OCI-M1 (cell line): ENCODE results near the gene IMP3.

Source experiments
- DNase-seq: peaks from one replicate; lab custom pipeline; 2025; lab: John Stamatoyannopoulos, UW

IMP3 gene

DNA sequence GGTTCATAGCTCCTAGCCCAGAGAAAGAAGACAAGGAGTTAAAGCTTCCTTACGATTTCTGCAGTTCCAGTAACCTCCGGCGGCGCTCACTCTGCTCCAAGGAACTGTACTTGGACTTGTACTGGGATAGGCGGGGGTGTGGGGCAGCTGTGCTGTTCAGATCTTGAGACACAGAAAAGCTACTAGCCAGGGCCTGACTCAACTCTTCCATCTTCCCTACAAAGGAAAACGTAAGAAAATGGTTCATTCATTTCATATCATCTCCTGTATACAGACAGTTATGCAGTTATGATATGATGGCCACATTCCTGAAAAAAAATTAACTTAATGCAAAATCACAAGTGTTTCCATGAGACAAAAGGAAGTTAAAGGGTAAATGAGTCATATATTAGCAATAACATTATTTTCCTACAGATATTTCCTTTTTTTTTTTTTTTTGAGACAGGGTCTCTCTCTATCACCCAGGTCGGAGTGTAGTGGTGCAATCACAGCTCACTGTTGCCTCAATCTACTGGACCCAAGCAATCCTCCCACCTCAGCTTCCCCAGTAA lies 19.1 kb downstream of the IMP3 start:
- DNase-seq, result no peak

DNA sequence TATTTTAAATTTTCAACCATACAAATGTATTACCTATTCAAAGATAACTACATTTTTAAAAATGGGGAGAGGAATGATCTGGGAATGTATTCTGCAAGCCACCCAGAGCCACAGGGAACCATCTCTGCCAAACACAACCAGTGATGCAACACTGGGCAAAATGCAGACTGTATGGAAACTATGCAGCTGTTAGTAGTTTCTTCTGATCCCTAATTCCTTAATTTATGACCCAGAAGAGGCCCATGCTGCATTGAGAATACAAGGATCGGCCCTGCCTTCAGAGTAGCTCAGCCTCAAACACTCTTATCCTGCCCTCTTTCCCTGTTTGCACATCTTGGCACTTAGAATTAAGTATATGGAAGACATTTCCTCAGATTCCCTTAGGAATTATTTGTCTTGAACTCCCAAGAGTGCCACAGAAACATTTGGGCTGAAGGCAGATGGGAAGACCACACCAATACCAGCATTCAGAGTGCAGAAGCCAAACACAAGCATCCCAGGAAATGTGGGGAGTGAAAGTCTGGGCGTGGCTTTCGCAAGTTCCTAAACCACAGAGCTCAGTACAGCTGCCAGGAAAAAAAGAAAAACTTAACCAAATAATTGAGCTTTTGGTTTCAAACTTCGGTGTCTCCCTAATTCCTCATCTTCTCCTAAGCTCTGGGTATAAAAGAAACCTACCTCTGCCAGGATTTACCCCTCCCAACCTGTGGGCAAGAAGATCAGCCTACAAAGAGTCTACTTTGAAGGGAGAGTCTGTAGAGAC lies 19.8 kb downstream of the IMP3 start:
- DNase-seq, result no peak

DNA sequence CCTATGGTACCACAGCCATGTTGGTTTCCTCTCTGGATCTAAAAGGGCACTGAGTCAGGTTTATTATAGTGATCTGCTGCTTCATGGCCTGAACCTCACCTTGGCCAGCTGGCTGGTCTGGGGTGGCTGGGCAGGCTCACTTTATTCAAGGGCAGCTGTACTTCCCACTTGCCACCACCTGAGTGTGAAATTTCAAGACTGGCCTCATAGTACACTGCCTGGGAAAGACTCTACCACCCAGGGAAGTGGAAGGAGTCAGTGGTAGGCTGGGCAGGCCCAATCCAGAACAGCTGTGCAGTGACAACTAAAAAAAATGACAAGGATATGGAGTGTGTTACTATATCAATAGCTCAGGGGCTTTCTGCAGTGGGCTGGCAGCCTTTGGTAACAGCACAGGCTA lies 23.3 kb downstream of the IMP3 start:
- no peak for DNase-seq

DNA sequence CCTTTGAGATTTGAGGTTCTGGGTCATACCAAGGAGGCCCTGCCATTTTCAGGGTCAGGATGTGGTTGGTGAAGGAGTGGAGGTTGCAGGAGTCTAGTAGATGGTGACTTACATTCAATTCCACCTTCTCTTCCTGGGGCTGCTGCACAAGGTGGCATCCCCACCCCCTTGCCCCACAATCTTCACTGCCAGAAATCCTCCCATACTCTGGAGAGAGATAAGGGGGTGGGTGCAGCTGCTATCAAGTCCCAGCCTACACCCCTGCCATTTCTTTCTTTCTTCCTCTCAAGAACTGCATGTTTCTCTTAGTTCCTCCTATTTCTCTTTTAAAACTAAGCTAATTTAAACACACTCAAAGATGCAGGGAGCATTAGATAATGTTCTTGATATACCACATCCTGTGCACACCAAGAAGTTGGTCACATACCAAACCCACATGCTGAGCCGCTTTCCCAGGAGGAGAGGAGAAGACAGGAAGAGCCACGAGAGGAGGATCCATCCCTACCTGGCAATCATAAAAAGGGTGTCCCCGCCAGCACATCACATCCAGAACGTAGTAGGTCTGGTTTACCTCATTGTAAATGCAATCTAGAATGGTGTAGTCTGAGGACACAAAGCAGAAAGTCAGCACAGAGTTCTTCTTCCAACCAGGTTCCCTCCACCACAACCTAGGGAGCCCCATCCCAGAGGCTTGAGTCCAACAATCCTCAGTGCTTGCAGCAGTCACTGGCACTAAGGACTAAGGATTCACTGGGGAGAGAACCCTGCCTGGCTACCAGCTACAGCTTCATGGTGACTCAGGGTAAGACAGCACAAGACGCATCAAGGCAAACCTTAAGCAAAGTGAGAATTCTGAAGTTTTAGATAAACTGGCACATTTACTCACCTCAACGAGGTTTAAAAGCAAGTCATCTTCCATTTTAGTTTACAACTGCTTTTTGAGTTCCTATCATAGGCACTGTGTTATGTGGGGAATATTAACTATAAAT lies 33.0 kb downstream of the IMP3 start:
- peak; percentile 82 for DNase-seq

DNA sequence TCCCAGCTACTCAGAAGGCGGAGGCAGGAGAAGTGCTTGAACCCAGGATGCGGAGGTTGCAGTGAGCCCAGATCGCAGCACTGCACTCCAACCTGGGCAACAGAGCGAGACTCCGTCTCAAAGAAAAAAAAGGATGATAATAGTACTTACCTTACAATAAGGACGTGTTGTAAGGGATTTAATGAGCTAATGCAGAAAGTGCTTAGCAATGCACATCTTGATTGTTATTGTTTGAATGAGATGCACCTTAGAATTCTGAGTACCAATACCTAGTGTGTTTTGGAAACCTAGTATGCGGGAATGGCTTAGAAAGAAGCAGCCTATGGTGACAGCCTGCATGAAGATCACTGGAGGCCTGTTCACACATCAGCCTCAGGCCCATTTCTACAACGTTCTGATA lies 34.0 kb downstream of the IMP3 start:
- DNase-seq, result no peak

DNA sequence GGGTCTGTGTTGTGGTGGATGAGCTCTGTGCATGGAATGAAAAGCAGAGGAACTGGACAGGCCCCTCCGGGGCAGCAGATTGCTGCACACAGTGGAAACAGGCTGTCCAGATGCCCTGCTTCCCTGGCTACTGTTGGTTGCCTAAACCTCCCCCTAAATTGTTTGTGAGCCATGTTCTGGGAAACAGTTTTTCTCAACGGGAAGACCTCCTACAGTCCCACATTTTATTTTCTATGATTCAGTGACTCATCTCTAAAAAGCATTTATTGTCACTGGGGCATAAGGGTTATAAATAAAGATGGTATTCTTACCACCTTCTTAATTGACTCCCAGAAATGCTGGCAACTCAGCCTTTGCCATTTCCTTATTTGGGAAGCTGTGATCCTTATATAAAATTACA lies 40.6 kb downstream of the IMP3 start:
- no peak for DNase-seq

DNA sequence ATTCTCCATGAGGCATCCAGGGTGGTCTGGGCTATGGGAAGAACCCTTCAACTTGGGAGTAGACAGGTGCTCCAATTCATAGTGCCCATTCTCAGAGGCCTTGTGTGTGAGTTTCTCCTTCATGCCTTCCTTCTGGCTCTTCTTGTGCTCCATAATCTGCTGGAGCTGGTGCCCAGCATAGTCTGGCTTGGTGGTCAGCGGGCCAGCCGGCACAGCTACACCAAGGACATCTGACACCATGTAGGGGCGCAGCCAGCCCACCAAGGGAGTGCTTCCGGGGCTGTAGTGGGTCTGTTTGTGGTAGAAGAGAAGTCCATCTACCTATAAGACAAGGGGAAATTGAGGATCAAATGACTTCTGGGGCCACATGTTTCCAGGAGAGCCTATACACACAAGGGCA lies 41.7 kb downstream of the IMP3 start:
- no peak for DNase-seq

DNA sequence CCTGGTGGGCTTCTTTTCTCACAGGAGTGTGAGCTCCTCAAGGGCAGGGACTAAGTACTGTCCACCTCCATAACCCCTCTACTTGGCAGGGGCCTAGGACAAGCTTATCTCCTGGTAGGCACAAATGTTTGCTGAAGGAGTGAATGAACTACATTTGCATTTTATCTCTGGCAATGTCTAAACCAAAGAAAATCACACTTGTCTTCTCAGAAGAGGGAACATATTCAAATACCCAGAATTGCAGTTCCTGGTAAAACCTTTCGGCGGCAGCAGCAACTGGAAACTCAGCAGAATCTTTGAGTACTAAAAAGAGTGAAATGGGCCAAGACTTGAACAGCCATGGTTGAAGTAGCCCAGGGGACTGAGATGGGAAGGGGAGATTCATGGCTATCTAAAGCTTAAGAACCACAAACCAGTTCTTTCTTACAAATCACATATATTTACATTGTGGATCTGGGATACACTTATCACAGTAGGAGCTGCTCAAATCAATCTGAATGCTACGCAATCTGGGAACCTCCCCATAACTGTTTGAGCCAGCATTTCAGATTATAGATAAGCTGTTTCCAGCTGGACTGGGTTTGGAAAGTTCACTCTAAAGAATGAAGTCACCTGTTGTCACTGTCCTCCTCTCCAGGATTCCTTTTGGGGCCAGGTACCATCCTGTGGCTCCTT lies 42.2 kb downstream of the IMP3 start:
- DNase-seq, result peak; percentile 94

DNA sequence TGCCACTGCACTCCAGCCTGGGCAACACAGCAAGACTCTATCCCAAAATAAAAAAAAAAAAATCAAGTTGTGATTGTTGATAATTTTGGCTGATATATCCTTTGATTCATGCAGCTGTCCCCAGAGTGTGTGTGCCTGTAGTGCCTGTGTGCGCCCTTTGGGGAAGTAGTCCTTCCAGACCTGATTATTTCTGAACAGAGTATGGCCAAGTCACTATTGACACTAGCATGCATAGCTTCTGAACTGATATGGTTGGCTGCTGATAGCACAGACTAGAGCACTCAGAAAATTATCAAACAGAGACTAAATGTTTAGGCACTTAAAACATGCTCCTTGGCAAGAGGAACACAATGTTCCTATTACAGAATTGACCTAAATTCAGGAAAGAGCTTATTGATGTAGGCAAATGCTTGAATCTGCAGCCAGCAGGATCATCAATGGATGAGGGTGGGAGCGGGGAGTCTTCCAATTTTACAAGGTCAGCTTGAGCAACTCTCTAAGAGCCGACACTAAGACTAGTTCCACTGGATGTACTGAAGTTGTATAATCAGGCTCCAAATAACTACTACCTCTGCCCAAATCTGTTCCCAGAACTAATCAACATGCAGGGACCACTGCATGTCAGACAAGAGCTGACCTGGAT lies 43.2 kb downstream of the IMP3 start:
- DNase-seq, result no peak

DNA sequence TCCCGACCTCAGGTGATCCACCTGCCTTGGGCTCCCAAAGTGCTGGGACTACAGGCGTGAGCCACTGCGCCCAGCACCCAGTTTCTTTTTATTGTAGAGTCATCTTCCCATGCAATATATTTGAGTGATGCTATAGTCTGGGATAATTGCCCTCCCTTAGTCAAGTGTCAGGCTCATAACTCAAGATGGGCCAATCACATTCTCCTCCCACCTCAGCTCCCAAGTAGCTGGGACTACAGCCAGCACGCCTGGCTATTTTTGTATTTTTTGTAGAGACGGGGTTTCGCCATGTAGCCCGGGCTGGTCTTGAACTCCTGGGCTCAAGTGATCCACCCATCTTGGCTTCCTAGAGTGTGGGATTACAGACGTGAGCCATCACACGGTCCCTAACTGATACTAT lies 45.7 kb downstream of the IMP3 start:
- DNase-seq, result no peak

DNA sequence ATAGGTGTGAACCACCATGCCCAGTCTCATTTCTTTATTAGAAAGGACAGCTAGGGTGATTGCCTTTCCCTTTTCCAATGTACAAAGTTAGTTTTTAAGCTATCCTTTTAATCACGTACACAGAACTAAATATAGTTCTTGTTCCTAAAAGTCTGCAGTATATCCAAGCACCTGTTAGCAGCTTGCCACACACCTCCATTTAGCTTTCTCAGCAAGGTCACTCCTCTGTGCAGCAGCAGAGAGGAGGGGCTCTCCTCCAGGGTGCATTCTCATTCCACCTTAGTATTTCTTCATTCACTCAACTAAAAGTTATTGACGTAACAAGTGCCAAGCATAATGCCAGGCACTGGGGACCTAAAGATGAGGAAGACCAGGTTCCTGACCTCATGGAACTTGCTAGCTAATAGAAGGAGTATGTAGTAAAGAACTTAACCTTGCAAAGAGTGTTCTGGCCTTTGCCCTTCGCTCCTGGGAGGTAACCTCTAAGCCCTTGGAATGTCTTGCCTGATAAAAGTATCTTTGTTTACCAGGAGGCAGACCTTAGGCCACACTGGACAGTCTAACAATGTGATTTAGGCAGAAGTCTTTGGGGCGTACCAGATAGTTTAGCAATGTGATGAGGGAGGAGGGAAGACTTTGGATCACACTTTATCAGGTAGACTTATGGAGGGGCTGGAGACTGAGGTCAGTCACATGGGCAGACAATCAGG lies 48.2 kb downstream of the IMP3 start:
- DNase-seq, result no peak

DNA sequence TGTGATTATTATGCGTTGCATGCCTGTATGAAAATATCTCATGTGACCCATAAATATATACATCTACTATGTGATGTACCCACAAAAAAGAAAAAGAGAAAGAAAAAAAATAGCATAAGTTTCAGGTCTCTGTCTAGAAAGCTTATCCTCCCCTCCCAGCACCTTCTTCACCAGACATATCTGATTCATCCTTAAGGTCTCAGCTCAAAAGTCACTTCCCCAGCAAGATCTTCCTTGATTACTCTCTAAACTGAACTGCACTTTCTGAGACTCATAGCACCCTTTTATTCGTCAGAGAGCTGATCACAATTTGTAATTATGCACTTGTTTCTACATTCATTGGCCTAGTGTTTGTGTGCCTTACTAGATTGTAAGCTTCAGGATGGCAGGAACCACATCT lies 49.8 kb downstream of the IMP3 start:
- DNase-seq, result no peak
